ENCODE measurements around the gene KLK1. TPM values are rescaled to one million over a fixed set of nuclear protein-coding genes. Genes with fewer than 3 reads are reported as not detected.

Gene KLK1
- not detected in 2 replicates for total RNA-seq

DNA sequence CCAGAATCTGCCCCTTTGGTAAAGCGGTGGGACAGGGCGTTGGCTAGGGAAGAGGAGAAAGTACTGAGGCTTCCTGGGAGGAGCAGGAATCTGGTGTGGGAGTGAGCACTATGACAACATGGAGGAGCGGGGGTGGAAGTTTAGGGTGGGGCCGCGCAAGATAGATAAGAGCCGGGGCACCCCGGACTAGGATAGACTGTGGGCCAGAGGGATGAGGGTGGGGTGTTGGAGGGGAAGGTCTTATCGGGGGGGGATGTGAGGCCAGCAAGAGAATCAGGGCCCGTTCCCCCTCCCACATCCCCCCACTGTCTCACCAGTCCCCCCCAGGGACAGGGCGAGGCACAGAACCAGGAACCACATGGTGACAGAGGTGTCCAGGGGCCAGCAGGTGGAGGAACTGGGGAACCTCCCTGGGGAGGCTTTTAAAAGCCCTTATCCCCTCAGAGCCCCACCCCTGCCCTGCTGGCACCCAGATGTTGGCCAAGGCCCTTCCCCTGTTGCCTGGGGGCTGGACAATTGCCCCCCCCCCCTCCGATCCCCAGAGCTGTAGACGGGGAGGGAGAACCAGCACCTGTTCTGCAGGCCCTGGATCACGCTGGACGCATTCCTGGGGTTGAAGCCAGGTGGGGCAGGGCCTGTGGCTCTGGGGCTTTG is at the start of gene KLK1:
TSS of gene KLK1 (minus strand) at position 399 of the 654 bp plus-strand sequence. CDS start at position 360, 39 bp downstream.

GRCh38 chr19:50873056-50873455 is 49.5 kb upstream of the KLK1 start, which contains the start of gene KLK2:
Gene KLK2 (plus strand): TSS chr19:50873439. CDS start chr19:50873474, 35 bp downstream.

DNA sequence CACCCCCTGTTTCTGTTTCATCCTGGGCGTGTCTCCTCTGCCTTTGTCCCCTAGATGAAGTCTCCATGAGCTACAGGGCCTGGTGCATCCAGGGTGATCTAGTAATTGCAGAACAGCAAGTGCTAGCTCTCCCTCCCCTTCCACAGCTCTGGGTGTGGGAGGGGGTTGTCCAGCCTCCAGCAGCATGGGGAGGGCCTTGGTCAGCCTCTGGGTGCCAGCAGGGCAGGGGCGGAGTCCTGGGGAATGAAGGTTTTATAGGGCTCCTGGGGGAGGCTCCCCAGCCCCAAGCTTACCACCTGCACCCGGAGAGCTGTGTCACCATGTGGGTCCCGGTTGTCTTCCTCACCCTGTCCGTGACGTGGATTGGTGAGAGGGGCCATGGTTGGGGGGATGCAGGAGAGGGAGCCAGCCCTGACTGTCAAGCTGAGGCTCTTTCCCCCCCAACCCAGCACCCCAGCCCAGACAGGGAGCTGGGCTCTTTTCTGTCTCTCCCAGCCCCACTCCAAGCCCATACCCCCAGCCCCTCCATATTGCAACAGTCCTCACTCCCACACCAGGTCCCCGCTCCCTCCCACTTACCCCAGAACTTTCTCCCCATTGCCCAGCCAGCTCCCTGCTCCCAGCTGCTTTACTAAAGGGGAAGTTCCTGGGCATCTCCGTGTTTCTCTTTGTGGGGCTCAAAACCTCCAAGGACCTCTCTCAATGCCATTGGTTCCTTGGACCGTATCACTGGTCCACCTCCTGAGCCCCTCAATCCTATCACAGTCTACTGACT is 31.2 kb upstream of the KLK1 start, which contains the start of gene KLK3:
TSS of gene KLK3 (plus strand) at position 280 of the 775 bp plus-strand sequence. CDS start at position 321, 41 bp downstream.

GRCh38 chr19:50833117-50833801 is 9.7 kb upstream of the KLK1 start, which contains the start of gene KLK15:
Gene KLK15 (minus strand): TSS chr19:50833574. CDS start chr19:50831492, 2,082 bp downstream.

DNA sequence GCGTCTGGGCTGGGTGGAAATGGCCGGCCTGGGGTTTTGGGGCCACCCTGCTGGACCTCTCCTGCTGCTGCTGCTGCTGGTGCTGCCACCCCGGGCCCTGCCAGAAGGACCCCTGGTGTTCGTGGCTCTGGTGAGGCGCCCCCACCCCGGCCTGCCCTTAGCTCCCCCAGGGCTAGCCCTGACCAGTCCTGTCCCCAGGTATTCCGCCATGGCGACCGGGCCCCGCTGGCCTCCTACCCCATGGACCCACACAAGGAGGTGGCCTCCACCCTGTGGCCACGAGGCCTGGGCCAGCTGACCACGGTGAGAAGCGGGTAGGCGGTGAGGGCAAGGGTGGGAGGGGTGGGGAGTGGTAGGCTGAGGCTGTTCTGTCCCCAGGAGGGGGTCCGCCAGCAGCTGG is 33.2 kb downstream of the KLK1 start, which contains the start of gene ACP4:
TSS of gene ACP4 (plus strand) at position 20 of the 400 bp plus-strand sequence. CDS start at position 20, 0 bp downstream.

DNA sequence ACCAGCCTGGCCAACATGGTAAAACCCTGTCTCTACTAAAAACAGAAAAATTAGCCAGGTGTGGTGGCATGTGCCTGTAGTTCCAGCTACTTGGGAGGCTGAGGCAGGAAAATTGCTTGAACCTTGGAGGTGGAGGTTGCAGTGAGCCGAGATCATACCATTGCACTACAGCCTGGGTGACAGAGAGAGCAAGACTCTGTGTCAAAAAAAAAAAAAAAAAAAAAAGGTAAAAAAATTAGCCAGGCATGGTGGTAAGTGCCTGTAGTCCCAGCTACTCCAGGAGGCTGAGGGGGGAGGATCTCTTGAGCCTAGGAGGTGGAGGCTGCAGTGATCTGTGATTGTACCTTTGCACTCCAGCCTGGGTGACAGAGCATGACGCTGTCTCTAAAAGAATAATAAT is 53.4 kb downstream of the KLK1 start, which contains the start of gene GPR32:
TSS of gene GPR32 (plus strand) at position 301 of the 400 bp plus-strand sequence. CDS start 137 bp downstream, outside the sequence.

Other genes with a start within 250 kb of the KLK1 start
- gene SYT3, start 183.9 kb downstream of the KLK1 start, total RNA-seq = under 0.01 and 0.17 TPM in 2 replicates
- gene C19orf81, start 174.3 kb downstream of the KLK1 start, total RNA-seq = not detected in 2 replicates
- gene SHANK1, start 104.0 kb downstream of the KLK1 start, total RNA-seq = 7.3 and 8.6 TPM in 2 replicates
- gene CLEC11A, start 100.4 kb downstream of the KLK1 start, total RNA-seq = 64.9 and 117 TPM in 2 replicates
- gene GPR32, start 53.3 kb downstream of the KLK1 start, total RNA-seq = not detected in 2 replicates
- gene ACP4, start 33.4 kb downstream of the KLK1 start, total RNA-seq = not detected in 2 replicates
- gene KLK15, start 9.8 kb upstream of the KLK1 start, total RNA-seq = not detected in 2 replicates
- gene KLK3, start 31.1 kb upstream of the KLK1 start, total RNA-seq = not detected in 2 replicates
- not detected in 2 replicates for gene KLK2, start 49.7 kb upstream of the KLK1 start, total RNA-seq
- gene KLK4, start 87.6 kb upstream of the KLK1 start, total RNA-seq = not detected in 2 replicates
- gene KLK5, start 129.3 kb upstream of the KLK1 start, total RNA-seq = not detected in 2 replicates
- gene KLK6, start 145.8 kb upstream of the KLK1 start, total RNA-seq = not detected in 2 replicates
- not detected in 2 replicates for gene KLK7, start 160.1 kb upstream of the KLK1 start, total RNA-seq
- not detected in 2 replicates for gene KLK8, start 177.8 kb upstream of the KLK1 start, total RNA-seq
- gene KLK10, start 195.9 kb upstream of the KLK1 start, total RNA-seq = not detected in 2 replicates
- not detected in 2 replicates for gene KLK11, start 202.8 kb upstream of the KLK1 start, total RNA-seq
- gene KLK12, start 211.2 kb upstream of the KLK1 start, total RNA-seq = not detected in 2 replicates
- not detected in 2 replicates for gene KLK13, start 241.3 kb upstream of the KLK1 start, total RNA-seq

Data from smooth muscle cell of trachea (primary cell).